Daoy (cell line): ENCODE measurements around the gene MAJIN. TPM values are rescaled to one million over a fixed set of nuclear protein-coding genes. Genes with fewer than 3 reads are reported as not detected.
"Not testable (repeated sequence)": the region's sequence is repeated elsewhere in the genome, so short reads cannot be mapped to it uniquely, and the experiment has no call there.

Experiments
- DNase-seq: peaks from one replicate; pipeline ENCODE4 v3.0.0-alpha.2; 2015; ENCODE audit warnings: low read depth
- total RNA-seq: library from RNA; depleted of rRNA; stranded (reverse); fragments of >200 nt; shearing (Covaris generic); gene quantifications from 2 replicates; pipeline ENCODE4 v1.2.3, GENCODE V29; 2014; rRNA removed

MAJIN gene
- total RNA-seq, result not detected in 2 replicates

DNA sequence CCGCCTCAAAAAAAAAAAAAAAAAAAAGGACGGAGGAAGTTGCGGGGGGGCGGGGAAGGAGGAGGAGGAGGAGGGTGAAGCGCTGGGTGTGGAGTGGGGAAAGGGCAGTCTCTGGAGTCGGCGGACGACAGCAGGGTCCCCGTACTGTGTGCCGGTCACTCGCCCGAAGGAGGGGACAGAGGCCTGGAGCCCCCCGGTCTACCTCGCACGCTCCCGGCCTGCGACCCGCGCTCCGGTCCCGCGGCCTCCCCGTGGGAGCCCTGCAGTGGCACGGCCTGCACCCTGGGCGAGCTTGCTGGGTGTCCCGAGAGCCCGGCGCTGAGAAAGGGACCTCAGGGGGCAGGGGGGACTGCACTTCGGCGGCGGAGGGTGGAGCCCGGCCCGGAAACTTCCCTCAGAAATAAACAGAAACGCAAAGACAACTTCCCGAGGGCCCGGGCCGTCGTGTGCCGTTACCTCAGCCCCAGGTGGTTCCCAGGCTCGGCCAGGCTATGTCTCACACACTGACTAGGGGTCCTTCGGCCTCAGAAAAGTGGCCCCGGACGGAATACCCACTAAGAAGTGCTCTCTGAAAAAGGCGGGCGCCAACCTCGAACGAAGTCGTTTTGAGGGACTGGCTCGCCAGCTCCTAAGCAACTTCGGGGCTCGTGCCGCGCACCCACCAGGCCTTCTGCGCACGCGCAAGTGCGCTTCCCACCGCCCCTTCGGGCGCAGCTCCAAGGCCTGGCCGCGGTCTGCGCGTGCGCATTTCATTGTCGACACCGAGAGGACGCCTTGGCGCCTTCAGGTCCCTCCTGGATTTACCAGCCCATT is at the start of gene MAJIN:
MAJIN (minus strand) TSS at position 688 of the 813 bp plus-strand sequence. CDS start 12,703 bp downstream, outside the sequence.
- DNase-seq, result no peak

GRCh38 chr11:65021509-65021908 is 49.6 kb upstream of the MAJIN start:
- no peak for DNase-seq

DNA sequence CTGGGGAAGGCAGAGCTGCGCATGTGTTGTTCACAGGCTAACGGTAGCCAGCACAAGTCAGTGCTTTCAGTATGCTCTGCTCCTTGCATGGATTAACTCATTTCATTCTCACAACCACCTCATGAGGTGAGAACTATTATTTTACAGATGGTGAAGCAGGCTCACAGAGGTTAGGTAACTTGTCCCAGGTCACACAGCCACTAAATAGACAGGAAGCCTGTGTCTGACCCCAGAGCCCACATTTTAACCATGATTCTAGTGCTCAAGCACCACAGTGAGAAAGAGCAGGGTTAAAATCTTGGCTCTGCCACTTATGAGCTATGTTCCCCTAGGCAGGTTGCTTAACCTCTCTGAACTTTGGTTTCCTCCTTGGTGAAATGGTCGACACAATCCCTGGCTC is 49.1 kb upstream of the MAJIN start:
- DNase-seq, result no peak

DNA sequence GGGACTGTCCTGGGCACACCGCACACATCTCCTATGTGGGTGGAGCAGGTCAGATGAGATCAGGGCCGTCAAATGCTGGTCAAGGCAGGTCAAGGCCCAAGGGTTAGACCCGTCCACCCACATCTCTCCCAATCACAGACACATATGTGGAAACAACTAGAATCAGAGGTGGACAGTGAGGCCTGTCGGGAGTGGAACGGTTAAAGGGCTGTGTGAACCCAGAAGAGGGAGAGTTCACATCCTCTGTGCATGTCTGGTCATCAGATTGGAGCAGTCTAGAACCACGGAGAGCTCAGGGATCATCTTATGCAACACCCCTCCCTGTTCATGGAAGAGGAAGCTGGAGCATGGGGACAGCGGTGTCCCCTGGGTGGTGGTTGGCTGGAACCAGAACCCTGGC is 47.9 kb upstream of the MAJIN start:
- no peak for DNase-seq

DNA sequence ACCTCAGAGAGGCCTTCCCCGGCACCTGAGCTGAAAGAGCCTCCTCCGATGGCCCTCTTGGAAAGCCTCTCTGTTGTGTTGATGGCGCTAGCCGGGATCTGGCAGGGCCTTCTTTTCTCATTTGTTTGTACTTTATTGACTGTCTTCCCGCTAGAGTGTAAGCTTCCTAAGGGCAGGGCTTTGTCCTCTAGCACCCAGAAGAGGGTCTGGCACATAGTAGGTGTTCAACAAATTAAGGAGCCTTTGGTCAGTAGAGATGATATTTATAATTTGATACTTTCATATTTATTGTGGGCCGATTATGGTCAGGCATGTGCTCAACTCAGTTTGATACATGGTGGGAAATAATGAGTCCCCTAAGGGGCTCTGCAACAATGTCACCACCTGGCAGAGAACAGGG is 46.0 kb upstream of the MAJIN start:
- no peak for DNase-seq

GRCh38 chr11:65016705-65017104 is 44.8 kb upstream of the MAJIN start:
- DNase-seq, result no peak

DNA sequence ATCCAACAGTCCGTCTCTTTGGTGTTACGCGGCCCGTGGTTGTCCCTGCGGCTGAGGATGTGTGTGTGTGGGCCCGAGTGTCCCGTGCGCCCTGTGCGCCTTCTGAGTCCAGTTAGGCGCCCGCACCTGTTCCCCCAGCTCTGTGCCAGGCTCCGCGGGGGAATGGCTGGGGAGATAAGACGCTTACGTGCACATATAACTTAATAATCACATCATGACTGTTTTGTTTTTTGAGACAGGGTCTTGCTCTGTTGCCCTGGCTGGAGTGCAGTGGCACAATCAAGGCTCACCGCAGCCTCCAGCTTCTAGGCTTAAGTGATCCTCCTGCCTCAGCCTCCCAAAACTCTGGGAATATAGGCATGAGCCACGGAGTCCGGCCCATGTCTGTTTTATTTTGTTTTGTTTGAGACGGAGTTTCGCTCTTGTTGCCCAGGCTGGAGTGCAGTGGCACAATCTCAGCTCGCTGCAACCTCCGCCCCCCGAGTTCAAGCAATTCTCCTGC is 42.9 kb upstream of the MAJIN start:
- no peak for DNase-seq

GRCh38 chr11:65013888-65014725 is 42.2 kb upstream of the MAJIN start, which contains the start of gene ARL2:
Gene ARL2, plus strand, starts transcription at chr11:65014160. Its CDS starts 48 bp downstream, at chr11:65014208.
- DNase-seq, result peak; percentile 94

DNA sequence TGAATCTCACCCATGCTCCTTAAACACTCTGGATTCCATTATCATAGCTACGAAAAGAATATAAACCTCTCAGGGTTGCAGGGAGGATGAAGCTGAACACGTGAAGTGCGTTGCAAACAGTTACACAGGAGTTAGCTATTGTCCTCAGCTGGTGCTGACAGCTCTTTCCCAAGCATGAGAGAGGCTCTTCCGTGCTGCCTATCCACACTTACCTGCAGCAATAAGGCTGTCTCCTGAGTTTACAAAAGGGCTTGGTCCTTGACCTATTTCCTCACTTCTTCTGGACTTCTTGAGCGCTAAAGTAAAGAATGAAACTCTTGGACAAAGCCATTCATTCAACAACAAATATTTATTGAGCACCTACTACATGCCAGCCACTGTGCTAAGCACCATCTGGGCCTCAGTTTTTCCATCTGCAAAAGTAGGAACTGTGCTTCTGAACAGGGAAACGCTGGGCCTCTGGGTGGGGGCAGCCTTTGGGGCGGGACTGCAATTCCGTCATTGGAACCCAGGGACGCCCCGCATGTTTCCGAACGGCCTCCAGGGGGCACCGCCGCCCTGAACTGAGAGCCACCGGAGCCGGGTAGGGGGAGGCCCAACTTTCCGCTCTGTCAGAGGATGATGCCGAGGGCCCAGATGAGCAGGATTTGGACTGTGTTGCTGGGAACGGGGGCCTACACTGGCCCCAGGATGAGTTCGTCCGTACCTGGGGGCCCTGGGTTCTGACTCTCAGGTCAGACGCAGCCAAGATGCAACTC is 41.4 kb upstream of the MAJIN start:
- peak; percentile 90 for DNase-seq

DNA sequence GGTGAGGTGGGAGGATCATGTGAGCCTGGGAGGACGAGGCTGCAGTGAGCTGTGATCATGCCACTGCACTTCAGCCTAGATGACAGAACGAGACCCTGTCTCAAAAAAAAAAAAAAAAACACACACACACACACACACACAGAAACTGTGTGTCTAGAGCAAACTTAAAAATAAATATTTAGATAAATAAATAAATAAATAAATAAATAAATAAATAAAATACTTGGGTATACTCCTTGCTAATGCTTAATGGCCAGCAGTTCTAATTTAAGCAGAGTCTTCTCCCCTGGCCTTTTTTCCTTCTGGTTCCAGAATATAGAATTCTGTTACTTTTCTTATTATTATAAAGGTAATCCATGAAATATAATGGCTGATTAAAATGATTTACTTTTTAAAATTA is 37.0 kb upstream of the MAJIN start:
- DNase-seq, result no peak

DNA sequence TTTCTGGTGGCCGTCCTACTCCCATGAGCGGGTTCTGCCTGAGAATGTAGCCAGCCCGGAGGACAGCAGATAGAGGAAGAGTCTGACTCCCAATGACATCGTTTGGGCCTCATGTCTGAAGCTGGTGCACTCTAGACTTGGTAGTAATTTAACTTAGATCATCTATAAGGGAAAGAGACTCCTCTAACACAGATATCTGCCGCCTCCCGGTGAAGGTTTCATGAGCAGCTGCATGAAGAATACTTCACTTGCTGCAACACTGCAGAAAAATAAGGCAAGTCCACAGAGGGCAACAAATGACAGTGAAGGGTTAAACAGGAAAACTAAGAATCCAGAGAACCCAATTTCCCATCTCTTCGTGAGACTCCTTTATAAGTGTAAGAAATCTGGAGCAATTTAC is 36.1 kb upstream of the MAJIN start:
- no peak for DNase-seq

GRCh38 chr11:65003968-65004367 is 32.1 kb upstream of the MAJIN start:
- not testable (repeated sequence) for DNase-seq

- no peak for DNase-seq
These were observed 31.4 kb upstream of the MAJIN start for GRCh38 chr11:65003282-65003681.

DNA sequence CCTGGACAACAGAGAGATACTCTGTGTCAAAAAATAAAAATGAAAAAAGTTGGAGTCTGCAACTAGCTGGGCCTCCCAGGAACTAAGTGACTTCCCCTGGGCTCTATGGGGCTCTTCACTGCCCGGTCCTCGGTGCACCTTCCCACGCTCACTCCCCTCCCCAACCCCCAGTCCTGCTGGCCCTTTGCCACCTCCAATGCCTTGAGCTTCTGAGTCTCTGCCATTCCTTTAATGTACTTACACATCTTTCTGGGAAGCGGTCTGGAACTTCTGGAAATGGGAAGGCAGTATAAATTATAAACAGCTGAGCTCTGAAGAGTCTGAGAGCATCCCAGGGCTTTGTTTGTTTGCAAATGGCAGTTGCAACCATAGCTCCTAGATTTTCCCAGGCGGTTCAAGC is 30.8 kb upstream of the MAJIN start:
- DNase-seq, result no peak

DNA sequence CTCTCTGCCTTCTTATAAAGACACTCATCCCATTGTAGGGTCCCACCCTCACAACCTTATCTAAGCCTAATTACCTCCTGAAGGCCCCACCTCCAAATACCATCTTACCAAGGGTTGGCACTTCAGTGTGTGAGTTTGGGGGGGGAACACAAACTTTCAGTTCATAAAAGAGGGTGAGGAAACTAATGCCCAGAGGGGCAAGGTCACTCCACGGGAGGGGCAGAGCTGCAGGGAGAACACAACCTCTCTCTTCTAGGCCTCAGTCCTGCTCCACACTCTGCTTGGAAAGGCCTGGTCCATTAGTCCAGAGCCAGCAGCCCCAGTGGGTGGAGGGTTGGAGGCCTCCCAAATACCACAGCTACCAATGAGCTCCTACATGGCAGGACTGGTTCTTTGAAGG is 27.6 kb upstream of the MAJIN start:
- no peak for DNase-seq

GRCh38 chr11:64998690-64999431 is 27.0 kb upstream of the MAJIN start:
- DNase-seq, result no peak

DNA sequence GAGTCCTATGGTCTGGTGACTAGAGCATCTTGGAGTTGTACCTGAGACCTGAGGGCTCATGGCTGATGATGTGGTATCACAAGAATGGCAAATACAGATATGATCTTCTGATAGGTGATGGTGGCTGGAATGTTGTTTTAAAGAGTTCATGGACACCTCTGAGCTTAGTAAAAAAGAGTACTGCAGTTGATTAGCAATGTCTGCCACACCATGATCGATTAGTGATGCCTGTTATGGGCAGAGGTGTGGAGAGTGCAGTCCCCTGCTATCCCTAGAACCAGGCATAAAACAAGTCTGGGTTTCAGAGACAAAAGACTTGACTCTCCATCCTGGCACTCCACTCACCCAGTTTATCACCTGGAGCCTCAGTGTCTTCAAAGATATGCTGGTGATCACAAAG is 26.2 kb upstream of the MAJIN start:
- no peak for DNase-seq

DNA sequence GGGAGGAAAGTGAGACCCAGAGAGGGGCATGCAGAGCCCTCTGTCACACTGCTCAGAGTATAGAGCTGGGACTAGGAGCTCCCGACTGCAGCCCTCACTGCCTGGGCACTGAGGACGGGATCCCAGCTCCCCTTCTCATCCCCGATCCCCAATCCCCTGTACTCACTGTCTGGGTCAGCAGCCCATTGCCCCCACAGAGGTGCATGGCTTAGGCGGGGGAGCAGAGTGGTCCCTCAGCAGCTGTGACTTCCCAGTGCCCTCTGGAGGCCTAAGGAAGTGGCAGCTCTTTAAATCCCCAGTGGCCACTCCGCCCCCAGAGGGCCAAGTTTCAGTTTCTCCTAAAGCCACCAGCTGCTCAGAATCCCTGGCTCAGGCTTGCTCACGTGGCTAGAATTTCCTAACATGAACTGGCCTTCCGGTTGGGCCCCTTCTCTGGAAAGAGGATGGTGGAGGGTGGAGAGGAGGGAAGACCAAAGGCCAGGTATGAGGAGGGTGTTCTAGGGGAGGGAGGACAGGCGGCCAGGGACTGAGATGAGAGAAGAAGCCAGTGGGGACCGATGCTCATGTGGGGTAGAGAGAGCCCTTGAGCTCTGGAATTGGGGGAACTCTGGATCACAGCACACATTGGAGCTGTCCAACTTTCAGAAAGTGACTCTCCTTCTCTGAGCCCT is 24.9 kb upstream of the MAJIN start, which contains the start of gene BATF2:
BATF2 (minus strand) TSS at position 262 of the 671 bp plus-strand sequence; CDS start at position 205, 57 bp downstream.
- DNase-seq, result peak; percentile 76

DNA sequence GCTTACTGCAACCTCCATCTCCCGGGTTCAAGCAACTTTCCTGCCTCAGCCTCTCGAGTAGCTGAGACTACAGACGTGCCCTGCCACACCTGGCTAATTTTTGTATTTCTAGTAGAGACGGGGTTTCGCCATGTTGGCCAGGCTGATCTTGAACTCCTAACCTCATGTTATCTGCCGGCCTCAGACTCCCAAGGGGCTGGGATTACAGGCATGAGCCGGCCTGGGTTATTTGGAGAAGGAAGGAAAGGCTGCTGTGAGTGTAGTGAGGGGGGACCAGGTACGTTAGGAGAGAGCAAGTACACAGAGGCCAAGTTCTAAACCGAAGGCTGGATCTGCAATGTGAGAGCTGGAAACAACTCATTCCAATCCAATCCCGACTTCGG is 24.4 kb upstream of the MAJIN start:
- no peak for DNase-seq

- DNase-seq, result no peak
These were observed 22.4 kb upstream of the MAJIN start for GRCh38 chr11:64994318-64994717.
